KMS-11 (cell line): ENCODE measurements around the gene FXYD1.

Experiments
- H2AFZ ChIP-seq: fragments of 200-600 bp; sonication (generic); 2 replicates; pipeline ENCODE4 v1.6.1; 2016; ENCODE audit warnings: antibody characterized with exemption, mixed run types, low read depth
- H3K27ac ChIP-seq: fragments of 200-600 bp; sonication (generic); 2 replicates; pipeline ENCODE4 v1.6.1; 2016; ENCODE audit warnings: mild to moderate bottlenecking, mixed run types
- H3K27me3 ChIP-seq: fragments of 200-600 bp; sonication (generic); 2 replicates; pipeline ENCODE4 v1.6.1; 2017; ENCODE audit warnings: mild to moderate bottlenecking, low read depth, mixed run types, moderate library complexity; ENCODE audit not compliant: insufficient read depth
- H3K36me3 ChIP-seq: fragments of 200-600 bp; sonication (generic); 2 replicates; pipeline ENCODE4 v1.6.1; 2017; ENCODE audit warnings: mild to moderate bottlenecking, mixed run types; ENCODE audit not compliant: insufficient read depth
- H3K4me1 ChIP-seq: fragments of 200-600 bp; sonication (generic); 2 replicates; pipeline ENCODE4 v1.6.1; 2016; ENCODE audit warnings: mild to moderate bottlenecking, low read depth, mixed run types; ENCODE audit not compliant: poor library complexity, severe bottlenecking
- H3K4me2 ChIP-seq: fragments of 200-600 bp; sonication (generic); 2 replicates; pipeline ENCODE4 v1.7.0; 2016; ENCODE audit warnings: mild to moderate bottlenecking, mixed run types
- H3K4me3 ChIP-seq: fragments of 200-600 bp; sonication (generic); IDR thresholded peaks from 2 replicates; pipeline ENCODE4 v1.6.1; 2017; ENCODE audit warnings: low read depth, low read length, mixed read lengths; ENCODE audit not compliant: insufficient read depth
- H3K79me2 ChIP-seq: fragments of 200-600 bp; sonication (generic); 2 replicates; pipeline ENCODE4 v1.6.1; 2016; ENCODE audit warnings: low read depth, mixed run types; ENCODE audit not compliant: insufficient read depth
- H3K9ac ChIP-seq: fragments of 200-600 bp; sonication (generic); 2 replicates; pipeline ENCODE4 v1.6.1; 2016; ENCODE audit warnings: mild to moderate bottlenecking, mixed run types
- H4K20me1 ChIP-seq: fragments of 200-600 bp; sonication (generic); 2 replicates; pipeline ENCODE4 v1.6.1; 2016; ENCODE audit warnings: mild to moderate bottlenecking, mixed run types; ENCODE audit not compliant: insufficient read depth
- CTCF ChIP-seq: fragments of 200-600 bp; sonication (generic); conservative IDR thresholded peaks from 2 replicates; pipeline ENCODE4 v1.6.1; 2017; ENCODE audit warnings: low read depth, mild to moderate bottlenecking, antibody characterized with exemption, low read length, moderate library complexity, mixed read lengths

FXYD1 gene

GRCh38 chr19:35156673-35157014 lies 18.0 kb downstream of the FXYD1 start:
- H3K4me3 ChIP-seq: no peak overlapping the region
- H3K36me3 ChIP-seq: peaks cover 4% of the 10 kb centered on the region; the same call in 1 of the 2 replicates
- H3K27me3 ChIP-seq: no peaks in the 10 kb centered on the region; the same call in 1 of the 2 replicates
- H3K4me1 ChIP-seq: peaks cover 12% of the 10 kb centered on the region
- no peak overlapping the region for H3K4me2 ChIP-seq
- no peak overlapping the region for H2AFZ ChIP-seq
- H3K9ac ChIP-seq: no peak overlapping the region
- H3K79me2 ChIP-seq: peaks cover 21% of the 10 kb centered on the region
- no peaks in the 10 kb centered on the region for H4K20me1 ChIP-seq
- no peak for TF ChIP-seq CTCF
- no peak overlapping the region for H3K27ac ChIP-seq

- Histone ChIP-seq H3K4me3 (no peak overlapping the region), H4K20me1 (no peaks in the 10 kb centered on the region), H3K4me2 (no peak overlapping the region), H2AFZ (no peak overlapping the region), H3K79me2 (peaks cover 21% of the 10 kb centered on the region), H3K9ac (no peak overlapping the region), H3K36me3 (peaks cover 4% of the 10 kb centered on the region; the same call in 1 of the 2 replicates), H3K27me3 (no peaks in the 10 kb centered on the region), H3K27ac (no peak overlapping the region), H3K4me1 (peaks cover 12% of the 10 kb centered on the region)
- no peak for TF ChIP-seq CTCF
Observed at GRCh38 chr19:35157431-35157830, 18.8 kb downstream of the FXYD1 start.

GRCh38 chr19:35159606-35160005 lies 21.0 kb downstream of the FXYD1 start:
- no peak overlapping the region for H3K27ac ChIP-seq
- TF ChIP-seq CTCF: no peak
- H3K4me1 ChIP-seq: peaks cover 7% of the 10 kb centered on the region
- H3K4me2 ChIP-seq: no peak overlapping the region
- H3K36me3 ChIP-seq: peaks cover 4% of the 10 kb centered on the region; the same call in 1 of the 2 replicates
- H3K4me3 ChIP-seq: no peak overlapping the region
- H3K27me3 ChIP-seq: no peaks in the 10 kb centered on the region
- no peak overlapping the region for H3K9ac ChIP-seq
- H4K20me1 ChIP-seq: no peaks in the 10 kb centered on the region
- no peak overlapping the region for H2AFZ ChIP-seq
- H3K79me2 ChIP-seq: peaks cover 21% of the 10 kb centered on the region

GRCh38 chr19:35160629-35161433 lies 22.2 kb downstream of the FXYD1 start:
- Histone ChIP-seq H3K9ac (no peak overlapping the region), H3K4me3 (no peak overlapping the region), H3K27me3 (no peaks in the 10 kb centered on the region), H3K4me1 (peaks cover 6% of the 10 kb centered on the region), H3K36me3 (peaks cover 4% of the 10 kb centered on the region; the same call in 1 of the 2 replicates), H3K27ac (no peak overlapping the region), H2AFZ (no peak overlapping the region), H4K20me1 (no peaks in the 10 kb centered on the region), H3K4me2 (no peak overlapping the region), H3K79me2 (peaks cover 9% of the 10 kb centered on the region)
- no peak for TF ChIP-seq CTCF
